KBM-7 (cell line): ENCODE data around the gene LTBP2.

ENCODE experiments used
- DNase-seq: peaks from one replicate; pipeline ENCODE4 v3.0.0-alpha.2; 2015
- in situ Hi-C: fragments of 300-500 bp; cut with MboI; formaldehyde crosslinking; loops from 2 replicates; pipeline ENCODE4 v1.14.3; 2020; ENCODE audit warnings: low sequenced_read_pairs, low pct_unique_long_range_greater_than_20kb, mixed read lengths

Gene LTBP2

GRCh38 chr14:74567219-74567618 is 44.8 kb downstream of the LTBP2 start:
- in situ Hi-C loops: no loop called here

GRCh38 chr14:74566174-74567141 is 45.6 kb downstream of the LTBP2 start:
- DNase-seq: no peak
- in situ Hi-C loops: no loop called here

More at GRCh38 chr14:74567219-74567618, 44.8 kb downstream of the LTBP2 start:
- DNase-seq: no peak

GRCh38 chr14:74563586-74564159 is 48.4 kb downstream of the LTBP2 start:
- in situ Hi-C loops: no loop called here
- no peak for DNase-seq

GRCh38 chr14:74563233-74563585 is 48.8 kb downstream of the LTBP2 start:
- in situ Hi-C loops: no loop called here
- DNase-seq: no peak

GRCh38 chr14:74562515-74563232 is 49.4 kb downstream of the LTBP2 start:
- in situ Hi-C loops: no loop called here

GRCh38 chr14:74558655-74559054 is 53.4 kb downstream of the LTBP2 start:
- in situ Hi-C loops: no loop called here
- no peak for DNase-seq

More at GRCh38 chr14:74562515-74563232, 49.4 kb downstream of the LTBP2 start:
- no peak for DNase-seq

- in situ Hi-C loops: no loop called here
These were observed 54.3 kb downstream of the LTBP2 start for GRCh38 chr14:74557691-74558090.

GRCh38 chr14:74555476-74556050 is 56.5 kb downstream of the LTBP2 start:
- in situ Hi-C loops: no loop called here

More at GRCh38 chr14:74557691-74558090, 54.3 kb downstream of the LTBP2 start:
- no peak for DNase-seq

GRCh38 chr14:74554742-74555362 is 57.2 kb downstream of the LTBP2 start:
- in situ Hi-C loops: no loop called here
- DNase-seq: peak; percentile 23

More at GRCh38 chr14:74555476-74556050, 56.5 kb downstream of the LTBP2 start:
- no peak for DNase-seq

GRCh38 chr14:74552623-74553022 is 59.4 kb downstream of the LTBP2 start:
- in situ Hi-C loops: no loop called here
- no peak for DNase-seq

GRCh38 chr14:74551431-74552371 is 60.3 kb downstream of the LTBP2 start:
- DNase-seq: no peak
- in situ Hi-C loops: no loop called here

- in situ Hi-C loops: no loop called here
- DNase-seq: no peak
These were observed 61.0 kb downstream of the LTBP2 start for GRCh38 chr14:74551001-74551400.

- in situ Hi-C loops: no loop called here
- no peak for DNase-seq
These were observed 62.0 kb downstream of the LTBP2 start for GRCh38 chr14:74550071-74550470.

GRCh38 chr14:74549588-74549987 is 62.4 kb downstream of the LTBP2 start:
- in situ Hi-C loops: no loop called here
- no peak for DNase-seq

- in situ Hi-C loops: no loop called here
- no peak for DNase-seq
These were observed 63.2 kb downstream of the LTBP2 start for GRCh38 chr14:74548881-74549280.

GRCh38 chr14:74547331-74547927 is 64.6 kb downstream of the LTBP2 start:
- no peak for DNase-seq
- in situ Hi-C loops: no loop called here

GRCh38 chr14:74546416-74546815 is 65.6 kb downstream of the LTBP2 start:
- no peak for DNase-seq
- in situ Hi-C loops: no loop called here

- no peak for DNase-seq
- in situ Hi-C loops: no loop called here
These were observed 66.7 kb downstream of the LTBP2 start for GRCh38 chr14:74545386-74545785.
